ENCODE data around the gene FAM209A.

DNA sequence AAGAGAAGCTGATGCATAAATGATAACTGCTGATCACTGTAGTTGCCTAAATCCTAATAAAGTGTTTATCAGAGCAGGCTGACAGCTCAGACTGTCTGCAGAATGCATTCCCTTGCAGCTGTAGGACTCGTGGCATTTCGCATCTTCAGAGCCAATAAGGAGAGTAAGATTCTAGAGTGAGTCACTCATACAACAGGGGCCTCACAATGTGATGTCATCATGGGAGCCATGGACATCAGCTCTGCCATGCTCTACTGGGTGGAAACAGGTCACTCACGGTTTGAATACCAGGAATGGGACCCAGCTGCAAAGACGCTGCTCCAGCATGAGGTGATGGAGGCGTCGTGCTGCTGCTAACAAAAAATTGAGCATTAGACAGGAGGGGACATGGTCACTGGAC lies 15.9 kb downstream of the FAM209A start:
- TF ChIP-seq, protein P1, sequence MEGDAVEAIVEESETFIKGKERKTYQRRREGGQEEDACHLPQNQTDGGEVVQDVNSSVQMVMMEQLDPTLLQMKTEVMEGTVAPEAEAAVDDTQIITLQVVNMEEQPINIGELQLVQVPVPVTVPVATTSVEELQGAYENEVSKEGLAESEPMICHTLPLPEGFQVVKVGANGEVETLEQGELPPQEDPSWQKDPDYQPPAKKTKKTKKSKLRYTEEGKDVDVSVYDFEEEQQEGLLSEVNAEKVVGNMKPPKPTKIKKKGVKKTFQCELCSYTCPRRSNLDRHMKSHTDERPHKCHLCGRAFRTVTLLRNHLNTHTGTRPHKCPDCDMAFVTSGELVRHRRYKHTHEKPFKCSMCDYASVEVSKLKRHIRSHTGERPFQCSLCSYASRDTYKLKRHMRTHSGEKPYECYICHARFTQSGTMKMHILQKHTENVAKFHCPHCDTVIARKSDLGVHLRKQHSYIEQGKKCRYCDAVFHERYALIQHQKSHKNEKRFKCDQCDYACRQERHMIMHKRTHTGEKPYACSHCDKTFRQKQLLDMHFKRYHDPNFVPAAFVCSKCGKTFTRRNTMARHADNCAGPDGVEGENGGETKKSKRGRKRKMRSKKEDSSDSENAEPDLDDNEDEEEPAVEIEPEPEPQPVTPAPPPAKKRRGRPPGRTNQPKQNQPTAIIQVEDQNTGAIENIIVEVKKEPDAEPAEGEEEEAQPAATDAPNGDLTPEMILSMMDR (IDR thresholded peaks at IDR 0.05) = no peak
- no peak for TF ChIP-seq POLR2A (IDR thresholded peaks at IDR 0.05)
